GM10847 (cell line): ENCODE measurements around the gene MTERF4.

Experiments
- POLR2A ChIP-seq: IDR thresholded peaks from 2 replicates; pipeline ENCODE4 v1.6.1; 2011; ENCODE audit not compliant: insufficient read length; ENCODE audit errors: extremely low read depth

The MTERF4 gene

GRCh38 chr2:241123816-241124536 lies 21.9 kb upstream of the MTERF4 start:
- no peak for TF ChIP-seq POLR2A

DNA sequence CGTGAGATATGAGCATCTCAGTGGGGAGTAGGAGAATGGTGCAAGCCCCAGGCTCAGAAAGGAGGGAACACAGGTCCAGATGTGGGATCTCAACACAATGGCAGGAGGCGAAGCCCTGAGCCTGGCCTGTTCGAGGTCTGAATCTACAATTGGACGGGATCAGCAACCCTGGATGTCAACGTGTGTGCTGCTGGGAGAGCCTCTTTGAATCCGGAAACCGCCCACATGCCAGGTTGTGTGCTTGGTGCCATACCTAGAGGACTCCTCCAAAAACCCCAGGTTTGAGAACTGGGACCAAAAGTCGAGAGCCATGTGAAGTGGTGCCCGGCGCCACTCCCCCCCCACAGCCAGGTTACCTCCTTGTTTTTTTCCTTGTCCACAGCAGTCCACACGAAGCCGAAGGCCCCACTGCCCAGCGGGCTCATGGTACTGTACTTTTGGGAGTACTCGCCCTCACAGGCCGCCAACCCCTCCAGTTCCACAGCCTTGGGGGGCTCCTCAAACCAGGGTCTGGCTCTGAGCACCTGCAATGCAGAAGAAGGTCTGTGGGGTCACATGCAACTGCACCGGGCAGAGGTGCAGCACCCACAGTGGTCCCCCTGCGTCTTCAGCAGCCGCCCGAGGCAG lies 20.4 kb upstream of the MTERF4 start:
- TF ChIP-seq POLR2A, result no peak

DNA sequence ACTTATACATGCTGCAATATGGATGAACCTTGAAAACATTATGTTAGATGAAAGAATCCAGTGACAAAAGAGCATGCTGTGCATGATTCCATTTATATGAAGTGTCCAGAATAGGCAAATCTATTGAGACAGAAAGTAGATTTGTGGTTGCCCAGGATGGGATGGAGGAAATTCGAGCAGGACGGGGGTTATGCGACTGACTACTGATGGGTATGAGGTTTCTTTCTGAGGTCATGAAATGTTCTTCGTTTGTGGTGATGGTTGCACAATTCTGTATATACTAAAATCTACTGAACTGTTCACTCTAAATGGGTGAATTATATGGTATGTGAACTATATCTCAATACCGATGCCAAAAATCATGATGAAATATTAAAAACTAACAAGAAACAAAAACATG lies 18.9 kb upstream of the MTERF4 start:
- no peak for TF ChIP-seq POLR2A

- no peak for TF ChIP-seq POLR2A
Measured at GRCh38 chr2:241120440-241120839, 18.4 kb upstream of the MTERF4 start.

DNA sequence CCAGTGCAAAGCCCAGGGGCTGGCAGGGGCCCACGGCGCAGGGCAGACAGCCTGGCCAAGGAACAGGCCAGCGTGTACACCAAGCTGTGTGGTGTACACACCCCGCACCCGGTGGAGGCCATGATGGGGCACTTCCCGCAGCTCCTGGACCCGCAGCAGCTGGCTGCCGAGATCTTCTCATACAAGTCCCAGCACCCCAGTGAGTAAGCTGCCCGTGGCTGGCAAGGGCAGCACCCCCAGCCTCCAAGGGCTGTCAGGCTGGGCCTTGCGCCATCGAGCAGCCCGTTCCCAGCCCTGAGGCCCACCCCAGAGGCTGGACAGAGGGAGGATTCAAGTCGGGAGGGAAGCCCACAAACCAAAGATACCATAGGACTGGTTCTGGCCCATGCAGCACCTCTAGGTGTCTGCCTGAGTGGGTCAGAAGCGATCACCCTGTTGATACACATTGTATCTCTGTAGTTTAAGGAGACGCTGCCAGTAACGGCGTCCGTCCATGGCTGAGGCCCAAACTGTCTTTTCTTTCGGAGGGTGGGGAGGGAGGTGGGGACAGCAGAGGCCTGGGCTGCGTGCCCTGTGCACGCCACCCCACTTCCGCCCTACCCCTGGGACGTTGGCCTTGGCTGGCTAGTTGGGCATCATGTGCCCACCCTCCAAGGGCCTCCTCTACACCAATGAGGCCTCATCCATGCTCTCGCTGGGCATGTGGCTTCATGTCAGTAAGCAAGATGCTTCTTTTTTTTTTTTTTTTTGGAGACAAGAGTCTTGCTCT lies 16.8 kb upstream of the MTERF4 start:
- TF ChIP-seq POLR2A, result no peak

DNA sequence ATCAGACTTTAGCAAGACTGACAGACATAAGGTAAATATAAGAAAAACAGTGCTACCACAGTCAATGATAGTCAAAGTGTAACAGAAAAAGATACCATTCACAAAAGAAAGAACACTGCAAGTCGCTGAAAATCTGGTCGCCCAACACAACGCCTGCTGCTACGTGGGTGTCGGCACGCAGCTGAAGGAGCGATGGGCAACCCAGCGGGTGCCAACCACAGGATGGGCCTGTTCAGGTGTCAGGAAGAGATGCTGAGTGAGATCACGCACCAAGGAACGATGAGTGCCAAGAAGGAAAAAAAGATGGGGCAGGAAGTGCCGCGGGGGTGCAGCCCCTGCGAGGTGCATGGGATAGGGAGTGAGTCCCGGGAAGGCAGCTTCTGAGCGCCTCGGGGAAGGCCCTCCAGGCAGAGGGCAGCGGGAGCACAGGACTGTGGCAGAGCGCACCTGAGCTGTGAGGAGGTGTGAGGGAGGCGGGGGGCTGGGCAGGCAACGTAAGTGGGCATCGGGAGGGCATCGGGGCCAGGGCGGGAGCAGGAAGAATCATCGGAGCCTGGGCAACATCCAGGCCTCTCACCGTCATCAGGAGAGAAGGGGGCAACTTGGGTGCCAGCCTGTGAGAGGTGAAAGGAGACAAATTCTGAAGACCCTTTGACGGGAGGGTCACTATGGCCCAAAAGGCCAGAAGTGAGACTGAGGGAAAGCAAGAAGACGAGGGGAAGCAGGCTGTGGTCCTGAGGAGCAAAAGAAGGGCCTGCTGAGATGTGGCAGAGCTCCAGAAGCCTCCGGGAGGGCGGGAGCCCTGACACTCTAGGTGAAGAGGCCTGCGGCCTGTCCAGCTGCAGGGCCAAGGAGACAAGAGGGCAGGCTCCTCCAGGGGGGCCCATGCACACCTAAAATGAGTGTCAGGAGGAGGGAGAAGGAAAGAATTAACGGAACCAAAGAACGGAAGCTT lies 14.8 kb upstream of the MTERF4 start:
- TF ChIP-seq POLR2A, result no peak

DNA sequence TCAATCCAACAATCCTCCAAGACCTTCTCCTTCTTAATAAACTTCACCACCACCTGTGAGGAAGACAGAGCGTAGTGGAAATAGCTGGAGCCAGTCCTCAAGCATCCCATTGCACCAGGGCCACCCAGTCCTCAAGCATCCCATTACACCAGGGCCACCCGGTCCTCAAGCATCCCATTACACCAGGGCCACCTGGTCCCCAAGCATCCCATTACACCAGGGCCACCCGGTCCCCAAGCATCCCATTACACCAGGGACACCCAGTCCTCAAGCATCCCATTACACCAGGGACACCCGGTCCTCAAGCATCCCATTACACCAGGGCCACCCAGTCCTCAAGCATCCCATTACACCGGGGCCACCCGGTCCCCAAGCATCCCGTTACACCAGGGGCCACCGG lies 13.3 kb upstream of the MTERF4 start:
- TF ChIP-seq POLR2A, result no peak

DNA sequence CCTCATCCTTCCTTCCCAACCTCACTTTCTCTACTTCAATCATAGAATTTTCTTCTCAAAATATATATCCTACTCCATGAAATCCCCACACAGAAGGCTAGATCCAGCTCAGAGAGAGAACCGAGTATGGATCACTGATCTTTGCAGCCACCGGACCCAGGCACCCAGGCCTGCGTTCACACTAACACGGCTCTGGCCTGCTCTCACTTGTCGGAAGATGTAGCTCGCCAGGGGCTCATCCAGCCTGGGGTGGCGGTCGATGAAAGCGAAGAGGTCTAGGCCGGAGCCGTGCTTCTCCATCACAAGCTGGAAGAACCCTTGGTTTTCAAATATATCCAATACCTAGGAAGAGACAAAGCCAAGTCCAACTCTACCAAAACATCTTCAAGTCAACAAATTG lies 12.7 kb upstream of the MTERF4 start:
- no peak for TF ChIP-seq POLR2A

DNA sequence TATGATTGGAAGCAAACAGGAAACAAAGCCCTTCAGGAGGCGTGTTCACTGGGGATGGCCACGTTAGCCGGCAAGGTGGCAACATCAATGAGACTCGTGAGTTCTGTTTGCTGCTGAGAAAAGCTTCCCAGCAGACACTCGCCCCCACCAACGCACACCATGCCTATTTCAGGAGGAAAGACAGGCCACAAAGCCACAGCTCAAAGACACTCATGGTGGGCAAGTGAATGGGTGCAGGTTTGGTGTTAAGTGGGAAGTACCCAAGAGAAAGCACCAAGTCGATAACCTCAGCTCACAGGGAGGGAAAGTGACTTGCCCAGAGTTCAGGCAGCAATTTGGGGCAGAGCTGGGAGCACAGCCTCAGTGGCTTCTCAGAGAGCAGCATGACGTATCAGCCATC lies 10.5 kb upstream of the MTERF4 start:
- no peak for TF ChIP-seq POLR2A

GRCh38 chr2:241112046-241112445 lies 10.0 kb upstream of the MTERF4 start:
- TF ChIP-seq POLR2A, result no peak

- no peak for TF ChIP-seq POLR2A
Measured at GRCh38 chr2:241111440-241111805, 9.3 kb upstream of the MTERF4 start.

- peak; percentile 20 for TF ChIP-seq POLR2A
Measured at GRCh38 chr2:241110607-241111439, 8.7 kb upstream of the MTERF4 start.

DNA sequence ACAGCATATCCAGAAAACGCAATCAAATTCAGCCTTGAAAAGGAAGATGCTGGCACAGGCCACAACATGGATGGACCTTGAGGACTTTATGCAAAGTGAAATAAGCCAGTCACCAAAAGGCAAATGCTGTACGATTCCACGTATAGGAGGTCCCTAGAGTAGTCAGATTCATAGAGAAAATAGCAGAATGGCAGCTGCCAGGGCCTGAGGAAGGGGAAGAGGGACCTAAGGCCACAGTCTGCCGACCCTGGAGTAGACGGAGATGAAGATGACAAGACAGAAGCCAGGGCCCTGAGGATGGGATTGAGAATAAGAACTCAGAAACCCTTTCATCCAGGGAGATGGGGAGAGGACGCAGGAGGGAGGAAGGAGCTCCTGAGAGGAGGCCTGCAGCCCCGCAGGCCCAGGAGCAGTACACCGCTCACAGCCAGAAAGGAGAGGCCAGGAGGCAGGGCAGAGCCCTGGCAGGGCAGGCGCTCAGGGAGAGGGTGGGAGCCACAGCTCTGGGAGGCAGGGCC lies 8.1 kb upstream of the MTERF4 start:
- TF ChIP-seq POLR2A, result no peak

- TF ChIP-seq POLR2A, result no peak
Measured at GRCh38 chr2:241109210-241110088, 7.4 kb upstream of the MTERF4 start.
